NCI-H1092 treated with DMSO at 0.1 percent for 48 hours (cell line): ENCODE results near the gene MFAP3.
A peak's percentile ranks its signal among the peaks of the same experiment; 100 is the strongest.
"Not testable (repeated sequence)": the region's sequence is repeated elsewhere in the genome, so short reads cannot be mapped to it uniquely, and the experiment has no call there.

Source experiments
- DNase-seq: peaks from one replicate; lab custom pipeline; 2025; lab: John Stamatoyannopoulos, UW

The MFAP3 gene

DNA sequence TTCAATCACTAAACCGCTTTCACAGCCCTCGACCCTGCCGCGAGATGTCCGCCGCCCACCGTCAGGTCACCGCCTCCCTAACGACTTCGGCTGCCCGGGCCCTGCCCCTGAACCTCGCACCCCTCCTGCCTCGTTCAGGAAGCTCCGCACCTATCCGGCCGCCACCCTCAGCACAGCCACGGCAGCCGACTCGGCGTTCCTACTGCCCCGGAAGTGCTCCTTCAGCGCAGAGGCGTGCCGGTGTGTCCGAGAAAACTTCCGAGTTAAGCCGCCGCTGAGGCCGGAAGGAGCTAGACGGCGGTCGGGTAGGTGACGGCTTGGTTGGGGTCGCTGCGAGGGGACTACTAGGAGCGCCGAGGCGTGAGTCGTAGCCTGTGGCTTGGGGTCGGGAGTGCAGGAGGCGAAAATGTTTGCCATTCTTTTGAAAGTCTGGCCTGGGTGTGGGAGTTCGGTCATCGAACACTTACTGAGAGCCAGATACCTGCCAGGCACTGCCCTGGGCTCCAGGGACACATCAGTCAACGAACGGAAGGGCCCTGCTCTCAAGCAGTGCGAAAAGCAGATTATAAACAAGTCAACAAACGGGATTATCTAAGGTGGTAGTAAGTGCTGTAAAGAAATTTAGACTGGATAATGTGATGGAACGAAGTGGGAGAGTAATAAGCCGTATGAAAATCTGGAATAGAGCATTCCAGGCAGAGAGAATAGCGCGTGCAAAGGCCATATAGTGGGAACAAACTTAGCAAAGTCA is at the start of gene MFAP3, which contains the start of gene FAM114A2:
MFAP3 (plus strand) TSS at position 261 of the 751 bp plus-strand sequence. CDS start 10,756 bp downstream, outside the sequence.
FAM114A2 (minus strand) TSS at position 204 of the 751 bp plus-strand sequence. CDS start 3,957 bp downstream, outside the sequence.
- DNase-seq, result peak; percentile 72

DNA sequence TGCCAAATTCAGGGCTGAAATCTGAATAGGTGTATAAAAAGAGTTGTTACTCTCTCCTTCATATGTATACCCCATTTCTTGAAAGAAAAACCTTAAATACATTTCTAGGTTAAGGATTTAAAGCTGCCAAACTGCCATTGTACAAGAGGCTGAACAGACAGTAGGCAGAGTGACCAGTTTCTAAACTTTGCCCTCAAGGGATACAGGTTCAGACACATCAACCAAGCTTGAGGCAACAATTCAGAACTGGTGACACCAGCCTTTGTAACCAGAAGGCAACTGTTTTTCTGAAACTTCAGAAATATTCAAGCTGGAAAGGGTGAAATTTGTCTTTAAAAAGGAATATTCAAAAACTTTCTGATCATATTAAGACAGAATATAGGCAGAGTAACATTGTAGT is 47.6 kb upstream of the MFAP3 start:
- no peak for DNase-seq

DNA sequence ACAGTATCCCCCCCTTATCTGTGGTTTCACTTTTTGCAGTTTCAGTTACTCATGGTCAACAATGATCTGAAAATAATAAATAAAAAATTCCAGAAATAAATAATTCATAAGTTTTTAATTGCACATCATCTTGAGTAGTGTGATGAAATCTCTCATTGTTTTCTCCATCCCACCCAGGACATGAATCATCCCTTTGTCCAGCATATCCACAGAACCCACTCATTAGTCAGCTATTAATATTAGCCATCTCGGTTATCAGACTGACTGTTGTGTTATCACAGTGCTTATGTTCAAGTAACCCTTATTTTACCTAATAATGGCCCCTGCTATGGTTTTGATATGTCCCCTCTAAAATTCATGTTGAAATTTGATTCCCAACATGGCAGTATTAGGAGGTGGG is 40.8 kb upstream of the MFAP3 start:
- no peak for DNase-seq

DNA sequence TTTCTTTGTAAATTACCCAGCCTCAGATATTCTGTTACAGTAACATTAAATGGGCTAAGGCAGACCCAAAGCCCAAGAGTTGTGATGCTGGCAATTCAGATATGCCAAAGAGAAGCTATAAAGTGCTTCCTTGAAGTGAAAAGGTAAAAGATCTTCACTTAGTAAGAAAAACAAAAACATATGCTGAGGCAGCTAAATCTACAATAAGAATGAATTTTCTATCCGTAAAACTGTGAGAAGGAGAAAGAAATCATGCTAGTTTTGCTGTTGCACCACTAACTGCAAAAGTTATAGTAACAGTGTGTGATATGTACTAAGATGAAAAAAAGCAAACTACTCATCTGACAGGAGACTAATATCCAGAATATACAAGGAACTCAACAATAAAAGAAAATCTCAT is 40.0 kb upstream of the MFAP3 start:
- DNase-seq, result no peak

DNA sequence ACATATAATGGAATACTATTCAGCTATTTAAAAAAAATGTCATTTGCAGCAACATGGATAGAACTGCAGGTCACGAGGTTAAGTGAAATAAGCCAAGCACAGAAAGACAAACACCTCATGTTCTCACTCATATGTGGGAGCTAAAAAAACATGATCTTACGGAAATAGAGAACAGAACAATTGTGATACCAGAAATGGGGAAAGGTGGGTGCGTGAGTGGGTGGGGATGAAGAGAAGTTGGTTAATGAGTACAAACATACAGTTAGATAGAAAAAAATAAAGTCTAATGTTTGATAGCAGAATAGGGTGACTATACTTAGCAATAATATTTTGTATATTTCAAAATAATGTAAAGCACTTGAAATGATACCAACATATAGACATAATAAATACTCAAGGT is 38.8 kb upstream of the MFAP3 start:
- no peak for DNase-seq

DNA sequence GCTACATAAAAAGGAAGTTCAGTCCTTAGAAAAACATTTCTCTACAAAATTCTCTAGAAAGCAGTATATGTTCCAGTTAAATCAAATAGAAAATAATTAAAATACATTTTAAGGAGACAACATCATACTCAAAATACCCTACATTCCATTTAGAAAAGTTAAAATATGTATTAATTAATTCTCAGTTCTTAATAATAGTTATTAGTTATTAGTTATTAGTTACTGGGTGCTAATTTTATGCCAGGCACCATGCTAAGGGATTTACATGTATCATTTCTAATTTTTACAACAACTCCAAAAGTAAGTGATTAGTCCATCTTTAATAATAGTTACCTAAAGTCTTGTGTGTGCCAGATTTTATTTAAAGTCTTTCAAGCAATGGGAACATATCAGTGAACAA is 38.1 kb upstream of the MFAP3 start:
- no peak for DNase-seq

DNA sequence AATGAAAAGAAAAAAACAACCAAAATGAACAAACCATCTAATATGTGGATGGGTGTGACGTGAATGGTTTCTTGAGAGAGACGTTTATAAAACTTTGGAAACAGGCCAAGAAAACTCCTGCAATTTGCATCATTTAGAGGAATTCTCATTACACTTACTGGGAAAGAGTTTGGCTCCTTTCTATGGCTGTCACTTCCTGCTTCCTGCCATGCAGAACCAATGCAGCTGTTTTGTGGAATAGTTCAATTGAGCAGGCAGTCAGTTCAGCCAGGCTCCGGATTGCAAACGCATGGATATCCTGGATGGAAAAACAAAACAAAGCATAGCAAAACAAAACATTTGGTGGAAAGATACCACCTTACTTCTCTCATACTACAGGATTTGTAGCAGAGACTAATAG is 36.7 kb upstream of the MFAP3 start:
- DNase-seq, result no peak

DNA sequence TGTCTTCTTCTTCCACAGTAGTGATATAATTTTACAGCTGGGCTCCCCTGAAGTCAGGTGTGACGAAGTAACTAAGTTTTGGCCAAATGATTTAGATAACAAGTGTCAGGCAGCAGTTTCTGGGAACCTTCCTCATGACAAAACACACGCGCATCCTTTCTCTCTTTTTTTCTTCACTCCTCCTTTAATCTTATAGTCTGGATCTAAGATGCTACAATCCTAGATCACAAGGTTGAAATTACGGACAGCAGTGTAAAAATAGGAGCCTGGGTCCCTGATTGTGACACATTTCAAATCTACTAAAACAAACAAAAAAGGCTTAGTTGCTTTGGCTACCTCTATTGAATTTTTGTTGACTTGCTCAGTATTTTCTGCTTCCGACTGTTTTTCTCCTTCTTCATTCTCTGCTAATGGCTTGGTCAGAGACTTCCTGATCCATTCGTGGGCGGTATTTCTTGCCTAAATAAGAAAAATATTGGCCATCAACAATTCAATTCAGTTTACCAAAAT is 36.2 kb upstream of the MFAP3 start:
- DNase-seq, result no peak

DNA sequence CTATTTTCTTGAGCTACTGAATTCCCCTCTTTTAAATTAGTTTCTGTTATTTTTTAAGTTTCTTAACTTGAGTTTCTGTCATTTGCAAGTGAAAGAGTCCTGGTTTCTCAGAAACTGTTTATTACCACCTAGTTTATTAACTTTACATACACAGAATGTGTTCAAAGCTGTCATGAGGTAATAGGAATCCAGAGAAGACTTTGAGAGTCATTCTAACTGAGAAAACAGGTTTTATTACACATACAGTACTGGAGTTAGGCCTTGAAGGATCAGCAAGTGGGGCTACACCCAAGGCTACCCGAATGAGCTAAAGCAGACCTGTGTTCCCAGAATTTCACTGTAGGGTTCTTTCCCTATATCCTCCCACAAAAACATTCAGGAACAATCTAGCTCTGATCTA is 33.1 kb upstream of the MFAP3 start:
- no peak for DNase-seq

DNA sequence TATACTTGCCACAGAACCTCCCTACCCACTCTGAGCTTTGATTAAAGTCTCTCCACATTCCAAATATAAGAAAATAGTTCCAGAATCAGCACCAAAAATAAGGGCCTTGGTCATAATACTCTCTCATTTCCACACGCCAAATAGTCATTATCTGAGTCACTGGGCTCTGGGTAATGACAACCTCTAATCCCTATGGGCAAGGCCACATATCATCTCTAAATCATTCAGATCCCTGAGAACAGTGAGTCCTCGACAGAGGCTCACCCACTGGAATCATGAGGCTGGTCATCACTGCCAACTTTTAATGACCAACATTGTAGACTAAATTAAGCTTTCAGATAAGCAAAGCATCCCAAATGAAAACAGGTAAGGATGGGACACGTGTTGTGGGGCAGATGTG is 28.1 kb upstream of the MFAP3 start:
- DNase-seq, result no peak

DNA sequence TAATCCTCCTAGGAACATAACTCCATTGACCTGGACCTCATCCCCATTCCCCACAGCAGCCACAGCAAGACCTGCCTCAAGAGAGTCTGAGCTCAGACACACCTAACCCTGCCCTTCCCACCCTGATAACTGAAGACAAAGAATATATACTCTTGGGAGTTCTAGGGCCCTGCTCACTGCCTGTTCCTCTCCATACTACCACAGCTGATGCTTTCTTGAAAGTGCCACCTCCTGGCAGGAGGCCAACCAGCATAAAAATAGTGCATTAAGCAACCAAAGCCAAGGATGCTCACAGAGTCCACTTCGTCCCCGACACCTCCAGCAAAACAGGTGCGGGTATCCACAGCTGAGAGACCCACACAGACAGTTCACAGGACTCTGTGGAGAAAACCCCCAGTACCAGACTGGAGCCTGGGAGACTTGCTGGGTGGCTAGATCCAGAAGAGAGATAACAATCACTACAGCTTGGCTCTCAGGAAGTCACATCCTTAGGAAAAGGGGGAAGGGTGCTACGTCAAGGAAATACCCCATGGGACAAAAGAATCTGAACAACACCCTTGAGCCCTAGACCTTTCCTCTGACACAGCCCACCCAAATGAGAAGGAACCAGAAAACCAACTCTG is 23.6 kb upstream of the MFAP3 start:
- DNase-seq, result no peak

DNA sequence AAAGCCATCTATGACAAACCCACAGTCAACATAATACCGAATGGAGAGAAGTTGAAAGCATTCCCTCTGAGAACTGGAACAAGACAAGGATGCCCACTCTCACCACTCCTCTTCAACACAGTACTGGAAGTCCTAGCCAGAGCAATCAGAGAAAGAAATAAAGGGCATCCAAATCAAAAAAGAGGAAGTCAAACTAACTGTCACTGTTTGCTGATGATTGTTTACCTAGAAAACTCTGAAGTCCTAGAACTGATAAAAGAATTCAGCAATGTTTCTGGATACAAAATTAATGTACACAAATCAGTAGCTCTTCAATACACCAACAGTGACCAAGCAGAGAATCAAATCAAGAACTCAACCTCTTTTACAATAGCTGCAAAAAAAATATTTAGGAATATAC is 19.8 kb upstream of the MFAP3 start:
- not testable (repeated sequence) for DNase-seq

DNA sequence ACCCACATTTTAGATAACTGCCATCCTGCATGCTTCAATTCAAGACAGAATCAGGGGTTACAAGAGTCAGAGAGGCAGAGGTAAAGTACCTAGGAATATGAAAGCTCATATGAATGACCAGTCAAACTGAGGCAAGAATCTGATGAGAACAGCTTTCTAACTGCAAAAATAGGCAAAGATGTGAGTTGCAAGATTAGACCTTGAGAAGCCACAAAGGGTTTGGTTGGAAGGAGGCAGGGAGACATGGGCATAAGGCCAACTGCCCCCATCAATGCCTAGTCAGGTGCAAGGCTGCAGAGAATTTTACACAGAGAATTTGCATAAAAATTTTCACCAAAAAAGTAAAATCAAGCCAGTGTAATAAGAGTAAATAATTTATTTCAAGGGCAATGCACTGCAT is 12.8 kb upstream of the MFAP3 start:
- DNase-seq, result no peak

DNA sequence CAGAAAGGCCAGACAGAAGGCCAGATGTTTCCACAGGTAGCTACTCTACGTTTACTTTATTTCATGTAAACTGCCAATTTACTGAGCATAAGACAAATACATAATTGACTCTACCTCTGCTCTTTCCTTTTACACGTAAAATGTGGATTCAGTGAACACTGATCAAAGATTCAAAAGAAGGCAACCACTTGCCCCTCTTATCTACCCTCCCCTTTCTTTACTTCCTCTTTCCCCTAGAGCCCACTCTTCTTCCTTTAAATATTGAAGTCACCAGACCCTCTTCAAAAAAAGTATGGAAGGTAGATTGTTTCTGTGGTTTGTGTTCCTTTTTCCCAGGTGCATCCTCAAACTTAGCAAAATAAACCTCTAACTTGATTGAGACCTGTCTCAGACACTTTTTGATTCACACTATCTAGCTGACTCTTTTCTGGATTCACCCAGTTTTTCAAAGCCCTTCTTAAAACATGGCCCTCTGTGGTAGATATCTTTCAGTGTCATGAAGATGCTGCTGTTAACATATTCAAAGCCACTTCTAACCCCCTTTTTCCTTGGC is 6.8 kb upstream of the MFAP3 start:
- DNase-seq, result no peak

DNA sequence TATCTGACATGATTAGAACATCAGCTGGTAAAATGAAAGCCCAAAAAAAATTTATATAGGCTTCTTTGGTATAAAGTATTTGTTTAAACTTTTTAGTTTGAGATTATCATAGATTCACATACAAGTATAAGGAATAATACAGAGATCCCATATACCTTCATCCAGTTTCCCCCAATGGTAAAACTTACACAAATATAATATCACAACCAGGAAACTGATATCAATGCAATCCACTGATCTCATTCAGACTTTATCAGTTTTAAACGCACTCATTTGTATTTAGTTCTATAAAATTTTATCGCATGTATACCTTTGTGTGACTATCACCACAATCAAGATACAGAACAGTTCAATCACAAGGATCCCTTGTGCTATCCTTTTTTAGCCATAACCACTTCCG is 3.8 kb upstream of the MFAP3 start:
- no peak for DNase-seq

DNA sequence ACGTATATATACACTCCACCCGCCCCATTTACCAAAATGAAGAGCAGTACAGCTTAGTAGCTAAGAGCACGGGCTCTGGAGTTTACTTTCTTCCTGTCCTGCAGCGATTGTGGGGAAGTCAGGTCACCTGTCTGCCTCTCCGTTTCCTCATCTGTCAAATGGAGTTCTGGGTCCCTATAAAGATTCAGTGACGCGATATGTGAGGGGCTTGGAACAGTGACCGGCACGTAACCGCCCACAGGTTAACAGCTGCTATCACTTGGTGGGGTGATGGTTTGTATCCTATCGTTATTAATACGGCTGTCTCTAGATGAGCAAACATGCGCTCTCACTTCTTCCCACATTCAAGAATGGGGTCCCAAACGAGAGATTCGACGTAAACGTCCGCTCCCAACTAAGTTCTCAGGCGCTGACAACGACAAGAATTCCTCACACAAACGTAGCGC is 483 bp upstream of the MFAP3 start:
- no peak for DNase-seq

DNA sequence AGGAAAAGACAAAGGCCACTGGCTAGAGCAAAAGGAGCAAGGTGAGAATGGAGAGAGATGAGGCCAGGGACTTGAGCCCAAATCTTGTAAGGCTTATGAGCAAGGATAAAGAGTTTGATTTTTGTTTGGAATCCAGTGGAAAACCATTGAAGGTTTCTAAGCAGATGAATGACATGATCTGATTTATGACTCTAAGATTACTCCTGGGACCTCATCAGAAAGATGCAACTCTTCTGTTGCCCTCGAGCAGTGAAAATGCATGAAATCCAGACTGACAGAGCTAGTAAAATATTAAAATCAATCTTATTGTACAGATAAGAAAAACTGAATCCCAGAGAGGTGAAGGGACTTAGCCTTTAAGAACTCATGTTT is 677 bp downstream of the MFAP3 start:
- no peak for DNase-seq

DNA sequence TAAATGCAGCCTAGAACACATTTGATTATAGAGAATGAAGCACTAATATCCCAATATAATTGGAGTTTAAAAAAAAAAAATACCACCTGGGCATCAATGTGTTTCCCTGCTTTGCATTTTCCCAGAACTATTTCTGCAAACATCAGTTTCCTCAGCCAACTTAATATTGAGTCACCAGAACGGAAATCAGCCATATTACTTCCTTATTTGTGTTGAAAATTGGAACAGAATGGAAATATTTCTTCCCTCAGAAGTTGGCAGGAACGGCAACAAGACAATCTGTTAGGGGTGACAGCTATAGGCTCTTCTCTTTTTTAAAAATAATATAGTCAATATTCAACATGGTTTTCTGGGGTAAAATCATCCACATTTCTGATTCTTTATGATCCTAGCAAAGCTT is 4.0 kb downstream of the MFAP3 start:
- DNase-seq, result no peak

DNA sequence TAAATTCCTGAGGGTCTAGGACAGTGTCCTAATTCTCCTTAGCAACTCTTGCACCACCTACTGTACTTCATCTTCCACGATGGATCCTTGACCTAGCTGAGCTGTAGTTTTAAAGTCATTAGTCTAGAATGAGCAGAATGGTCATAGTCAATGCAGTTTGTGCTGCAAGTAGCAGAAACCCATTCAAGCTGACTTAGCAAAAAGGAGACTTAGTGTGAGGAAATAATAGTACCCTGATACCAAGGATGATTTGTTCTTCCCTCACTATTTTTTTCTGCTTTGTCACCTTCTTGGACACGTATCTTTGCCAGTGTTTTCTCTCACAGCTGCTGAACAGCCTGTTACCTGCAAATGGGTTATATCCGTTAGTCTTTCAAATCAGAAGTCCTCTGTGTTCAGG is 5.3 kb downstream of the MFAP3 start:
- DNase-seq, result no peak

DNA sequence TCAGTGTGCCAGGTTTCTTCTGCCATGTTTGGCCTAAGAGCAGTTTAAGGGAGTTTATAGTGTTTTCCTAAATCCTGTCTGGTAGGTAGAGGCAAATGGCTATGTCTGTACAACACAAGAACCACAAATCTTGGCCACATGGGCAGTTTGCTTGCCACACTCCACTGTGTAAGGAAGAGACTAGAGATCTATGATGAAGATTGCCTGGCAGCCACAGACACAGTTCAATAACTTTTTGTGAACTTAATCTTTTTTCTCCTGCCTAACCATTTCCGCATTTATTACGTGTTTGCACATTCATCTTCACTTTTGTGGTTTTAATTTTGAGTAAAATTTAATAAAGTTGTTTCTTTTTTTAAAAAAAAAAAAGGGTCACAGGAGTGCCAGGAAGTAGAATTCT is 5.8 kb downstream of the MFAP3 start:
- DNase-seq, result no peak

DNA sequence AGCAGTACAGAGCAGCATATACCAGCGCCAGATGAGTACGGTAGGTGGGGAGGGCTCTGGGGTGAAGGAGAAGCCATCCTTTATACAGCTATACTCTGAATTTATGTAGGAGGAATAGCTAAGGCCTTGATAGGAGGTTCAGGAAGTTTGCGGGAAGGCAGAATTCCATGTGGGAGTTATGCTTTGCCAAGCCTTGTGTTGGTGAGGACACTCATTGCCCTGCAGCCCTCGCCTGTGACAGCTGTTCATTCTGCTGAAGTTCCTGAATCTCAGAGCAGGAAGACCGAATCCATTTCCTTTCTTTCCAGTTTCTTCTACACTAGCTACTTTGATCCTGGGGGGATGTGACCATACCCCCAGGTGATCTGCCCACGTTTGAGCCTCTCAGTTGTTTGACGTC is 7.7 kb downstream of the MFAP3 start:
- DNase-seq, result no peak

DNA sequence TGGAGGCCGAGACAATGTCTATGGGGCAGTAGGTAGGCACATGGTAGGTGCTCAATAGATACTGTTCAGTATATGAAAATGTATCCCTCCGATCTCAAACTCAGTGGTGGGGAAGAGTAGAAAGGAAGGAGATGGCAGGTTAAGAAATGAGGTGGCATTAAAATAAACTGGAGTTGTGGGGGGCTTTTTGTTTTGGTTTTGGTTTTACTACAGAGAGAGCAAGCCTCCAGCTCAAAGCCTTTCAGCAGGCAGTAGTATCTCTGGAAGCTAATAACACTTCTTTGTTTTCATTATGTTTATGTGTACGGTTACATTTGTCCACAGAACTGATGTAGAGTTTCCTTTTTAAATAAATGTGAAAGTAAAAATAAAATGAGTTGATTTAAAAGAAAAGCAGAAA is 8.6 kb downstream of the MFAP3 start:
- no peak for DNase-seq

DNA sequence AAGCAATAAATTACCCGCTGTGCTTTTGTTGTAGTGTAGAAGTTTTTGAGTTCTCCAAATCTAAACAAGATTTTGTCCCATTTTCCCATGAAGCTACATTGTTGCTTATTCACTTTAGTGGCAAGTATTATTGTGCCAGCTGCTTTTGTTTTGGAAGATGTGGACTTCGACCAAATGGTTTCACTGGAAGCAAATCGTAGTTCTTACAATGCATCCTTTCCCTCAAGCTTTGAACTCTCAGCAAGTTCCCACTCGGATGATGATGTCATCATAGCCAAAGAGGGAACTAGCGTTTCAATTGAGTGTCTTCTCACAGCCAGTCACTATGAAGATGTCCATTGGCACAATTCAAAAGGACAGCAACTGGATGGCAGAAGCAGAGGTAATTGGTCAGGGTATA is 10.9 kb downstream of the MFAP3 start:
- no peak for DNase-seq
